GM18868 (cell line): ENCODE measurements around the gene MAST4.

Experiments used
- ATAC-seq: cut with Tn5 transposase; IDR thresholded peaks from one replicate; pipeline ENCODE4 v1.9.1; 2021; ENCODE audit warnings: mild to moderate bottlenecking, moderate library complexity; ENCODE audit not compliant: unreplicated experiment

Gene MAST4

GRCh38 chr5:67030289-67031056, 434.3 kb downstream of the MAST4 start:
- no peak for ATAC-seq

- no peak for ATAC-seq
These were observed 434.9 kb downstream of the MAST4 start for GRCh38 chr5:67031057-67031443.

- ATAC-seq = no peak
These were observed 435.5 kb downstream of the MAST4 start for GRCh38 chr5:67031692-67032091.

GRCh38 chr5:67032921-67033664, 436.9 kb downstream of the MAST4 start:
- no peak for ATAC-seq

- no peak for ATAC-seq
These were observed 437.9 kb downstream of the MAST4 start for GRCh38 chr5:67033880-67034651.

- no peak for ATAC-seq
These were observed 439.0 kb downstream of the MAST4 start for GRCh38 chr5:67035098-67035740.

- ATAC-seq = no peak
These were observed 441.0 kb downstream of the MAST4 start for GRCh38 chr5:67037171-67037570.

GRCh38 chr5:67038817-67039603, 442.8 kb downstream of the MAST4 start:
- no peak for ATAC-seq

- no peak for ATAC-seq
These were observed 446.2 kb downstream of the MAST4 start for GRCh38 chr5:67042176-67043003.

- ATAC-seq = no peak
These were observed 447.8 kb downstream of the MAST4 start for GRCh38 chr5:67043796-67044511.

- ATAC-seq = no peak
These were observed 449.9 kb downstream of the MAST4 start for GRCh38 chr5:67045816-67046740.

GRCh38 chr5:67047160-67047559, 451.0 kb downstream of the MAST4 start:
- no peak for ATAC-seq

- ATAC-seq = no peak
These were observed 451.4 kb downstream of the MAST4 start for GRCh38 chr5:67047616-67048015.

- no peak for ATAC-seq
These were observed 453.9 kb downstream of the MAST4 start for GRCh38 chr5:67050125-67050524.

- no peak for ATAC-seq
These were observed 454.4 kb downstream of the MAST4 start for GRCh38 chr5:67050635-67051034.

GRCh38 chr5:67051164-67051563, 455.0 kb downstream of the MAST4 start:
- no peak for ATAC-seq

GRCh38 chr5:67052034-67052433, 455.8 kb downstream of the MAST4 start:
- ATAC-seq = no peak

- no peak for ATAC-seq
These were observed 457.0 kb downstream of the MAST4 start for GRCh38 chr5:67053229-67053628.
